NCI-H1105 (cell line): Measurements from ENCODE around the gene ABHD6.
"Not testable (repeated sequence)": the region's sequence is repeated elsewhere in the genome, so short reads cannot be mapped to it uniquely, and the experiment has no call there.

Experiments used
- DNase-seq: peaks from one replicate; lab custom pipeline; 2025; lab: John Stamatoyannopoulos, UW

Gene ABHD6

DNA sequence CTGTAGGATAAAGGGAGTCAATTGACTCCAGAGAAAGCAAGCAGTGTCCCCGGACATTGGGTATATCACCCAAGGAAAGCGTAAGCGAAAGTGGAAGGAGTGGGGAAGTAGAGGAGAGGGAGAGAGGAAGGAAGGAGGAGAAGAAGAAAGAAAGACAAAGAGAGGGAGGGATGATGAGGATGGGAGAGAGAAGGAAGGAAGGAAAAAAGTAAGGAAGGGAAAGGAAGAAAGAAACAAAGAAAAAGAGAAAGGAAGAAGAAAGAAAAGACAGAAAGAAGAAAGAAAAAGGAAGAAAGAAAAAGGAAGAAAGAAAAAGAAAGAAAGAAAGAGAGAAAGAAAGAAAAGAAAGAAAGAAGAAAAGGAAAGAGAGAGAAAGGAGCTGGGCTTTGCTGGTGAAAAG, 27.7 kb upstream of the ABHD6 start:
- DNase-seq = no peak

DNA sequence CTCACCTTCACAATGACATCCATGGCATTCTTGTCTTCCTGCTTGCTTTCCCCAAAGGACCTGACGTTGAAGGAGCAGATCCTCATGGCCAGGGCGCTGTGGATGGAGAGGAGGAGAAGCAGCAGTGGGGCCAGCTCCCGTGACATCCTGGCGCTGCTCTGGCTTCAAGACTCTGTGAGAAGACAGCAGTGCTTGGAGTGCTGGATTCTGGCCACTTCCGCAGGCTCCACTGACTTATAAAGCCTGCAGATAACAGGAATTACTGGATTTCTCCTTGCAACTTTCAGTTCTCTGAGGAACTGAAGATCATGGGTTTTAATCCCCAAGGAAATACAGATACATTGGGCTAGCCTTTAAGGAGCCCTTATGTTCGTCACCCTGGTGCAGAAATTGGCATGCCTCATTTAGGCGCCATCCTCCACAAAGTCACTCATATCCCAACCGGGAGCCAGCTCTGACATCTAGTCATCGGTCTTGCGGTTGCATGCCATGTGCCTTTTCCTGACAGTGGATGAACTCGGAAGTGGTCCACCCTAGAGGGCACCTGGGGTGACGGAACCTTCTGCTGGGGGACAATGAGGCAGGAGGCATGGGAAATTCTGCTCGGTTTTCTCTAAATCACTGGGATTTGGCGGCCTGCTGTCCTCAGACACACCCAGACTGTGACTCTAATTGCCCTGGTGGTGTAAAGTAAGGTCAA, 26.7 kb upstream of the ABHD6 start, which contains the start of gene DNASE1L3:
Gene DNASE1L3, minus strand, starts transcription at position 212 of the 700 bp plus-strand sequence. Its CDS starts 66 bp downstream, at position 146.
- no peak for DNase-seq

DNA sequence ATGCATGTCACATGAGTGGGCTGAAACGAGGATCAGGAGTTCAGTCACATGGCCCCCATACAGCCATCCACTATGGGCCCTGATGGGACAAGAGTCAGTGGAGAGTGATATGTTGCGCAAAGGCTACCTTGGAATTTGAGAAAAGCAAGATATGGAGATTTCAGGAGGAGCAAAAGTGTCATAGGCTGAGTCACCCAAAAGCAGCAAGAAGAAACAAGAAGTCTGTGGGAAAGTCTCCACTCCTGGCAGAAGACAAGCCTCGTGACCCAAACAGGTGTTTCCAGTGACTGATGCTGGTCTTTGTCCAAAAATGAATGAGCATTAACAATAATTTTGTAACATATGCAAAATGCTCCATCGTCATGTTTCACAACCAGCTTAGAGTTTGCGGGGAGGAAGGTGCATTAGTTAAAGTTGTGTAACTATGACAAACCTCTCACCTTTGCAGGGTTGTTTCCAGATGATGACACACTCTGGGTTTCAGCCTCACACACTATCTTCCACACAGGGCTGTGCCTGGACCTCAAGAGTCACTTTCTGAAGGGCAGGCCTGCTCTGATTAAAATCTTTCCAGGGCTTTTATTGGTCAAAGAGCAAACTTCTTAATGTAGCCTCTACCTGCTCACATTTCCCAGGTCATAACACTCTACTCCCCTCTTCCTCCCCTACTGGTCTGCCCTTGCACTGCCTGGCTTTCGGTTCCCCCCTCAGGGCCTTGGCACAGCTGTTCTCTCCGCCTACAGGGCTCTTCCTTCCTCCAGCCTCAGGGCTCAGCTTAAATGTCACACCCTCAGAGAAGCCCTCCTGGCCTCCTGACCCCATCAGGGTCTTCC, 22.9 kb upstream of the ABHD6 start:
- no peak for DNase-seq

DNA sequence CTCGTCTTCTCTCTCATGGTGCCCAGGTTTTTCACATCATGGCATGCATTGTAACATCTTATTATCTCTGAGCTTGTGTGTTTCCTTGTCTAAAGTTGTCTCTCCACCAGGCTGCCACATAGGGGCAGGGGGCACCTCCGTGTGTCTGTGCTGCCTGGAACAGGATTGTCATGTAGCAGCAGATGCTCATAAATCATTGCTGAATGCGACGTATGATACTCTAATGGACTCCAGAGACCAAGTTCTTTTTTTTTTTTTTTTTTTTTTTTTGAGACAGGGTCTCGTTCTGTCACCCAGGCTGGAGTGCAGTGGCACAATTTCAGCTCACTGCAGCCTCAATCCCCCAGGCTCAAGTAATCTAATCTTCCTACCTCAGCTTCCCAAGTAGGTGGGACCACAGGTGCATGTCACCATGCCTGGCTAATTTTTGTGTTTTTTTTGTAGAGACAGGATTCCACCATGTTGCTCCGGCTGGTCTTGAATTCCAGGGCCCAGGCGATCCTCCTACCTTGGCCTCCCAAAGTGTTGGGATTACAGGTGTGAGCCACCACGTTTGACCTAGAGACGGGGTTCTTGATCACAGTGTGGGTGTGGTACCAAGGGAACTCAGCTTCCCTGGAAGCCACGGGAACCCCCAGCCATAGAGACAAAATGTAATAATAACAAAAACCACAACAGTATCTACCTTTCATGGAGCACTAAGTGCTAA, 22.1 kb upstream of the ABHD6 start:
- no peak for DNase-seq

DNA sequence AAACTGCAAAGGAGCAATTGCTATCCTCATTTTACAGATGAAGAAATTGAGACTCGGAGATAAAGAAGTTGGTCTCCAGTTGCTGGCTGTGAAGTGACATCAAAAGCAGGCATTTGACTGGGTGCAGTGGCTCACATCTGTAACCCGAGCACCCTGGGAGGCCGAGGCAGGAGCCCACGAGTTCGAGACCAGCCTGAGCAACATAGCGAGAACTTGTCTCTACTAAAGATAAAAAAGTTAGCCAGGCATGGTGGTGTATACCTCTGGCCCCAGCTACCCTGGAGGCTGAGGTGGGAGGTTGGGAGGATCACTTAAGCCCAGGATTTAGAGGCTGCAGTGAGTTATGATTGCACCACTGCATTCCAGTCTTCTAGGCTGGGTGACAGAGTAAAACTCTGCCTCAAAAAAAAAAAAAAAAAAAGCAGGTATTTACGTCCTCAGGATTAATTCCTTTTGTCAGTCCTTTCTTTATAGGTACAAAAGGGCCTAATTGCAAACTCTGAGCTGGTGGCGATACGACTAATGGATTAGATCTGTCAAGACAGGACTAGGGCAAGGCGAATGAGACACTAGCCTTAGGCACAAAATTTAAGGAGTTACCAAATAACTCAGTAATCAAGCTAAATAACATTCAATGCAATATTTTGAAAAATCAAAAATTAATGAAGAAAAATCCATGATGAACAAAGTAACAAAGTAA, 20.9 kb upstream of the ABHD6 start:
- DNase-seq = no peak

DNA sequence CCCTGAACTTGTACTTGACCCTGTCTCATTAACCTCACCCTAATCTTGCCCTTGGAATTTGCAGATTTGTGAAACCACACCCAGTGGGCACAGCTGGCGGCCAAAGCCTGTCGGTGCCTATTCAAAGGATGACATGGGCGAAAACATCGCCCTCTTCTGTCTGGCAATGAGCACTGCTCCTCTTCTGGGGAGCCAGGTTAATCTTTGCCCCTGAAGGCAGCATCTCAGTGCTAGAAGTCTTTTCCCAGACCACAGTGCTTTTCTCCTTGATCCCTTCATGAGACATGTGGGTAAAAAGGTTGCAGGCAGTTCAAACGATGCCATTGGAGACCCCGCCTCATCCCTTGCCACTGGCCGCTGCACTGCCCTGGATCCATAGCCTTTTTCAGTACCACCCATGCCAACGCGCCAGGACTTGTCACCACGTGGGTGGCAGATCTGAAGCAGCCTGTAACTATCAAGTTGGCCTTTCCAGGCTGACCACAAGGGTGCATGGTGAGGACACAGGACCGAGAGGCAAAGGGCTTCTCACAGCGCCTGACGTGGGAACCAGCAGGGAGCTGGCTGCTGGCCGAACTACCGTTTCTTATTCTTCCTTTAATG, 20.3 kb upstream of the ABHD6 start:
- no peak for DNase-seq

DNA sequence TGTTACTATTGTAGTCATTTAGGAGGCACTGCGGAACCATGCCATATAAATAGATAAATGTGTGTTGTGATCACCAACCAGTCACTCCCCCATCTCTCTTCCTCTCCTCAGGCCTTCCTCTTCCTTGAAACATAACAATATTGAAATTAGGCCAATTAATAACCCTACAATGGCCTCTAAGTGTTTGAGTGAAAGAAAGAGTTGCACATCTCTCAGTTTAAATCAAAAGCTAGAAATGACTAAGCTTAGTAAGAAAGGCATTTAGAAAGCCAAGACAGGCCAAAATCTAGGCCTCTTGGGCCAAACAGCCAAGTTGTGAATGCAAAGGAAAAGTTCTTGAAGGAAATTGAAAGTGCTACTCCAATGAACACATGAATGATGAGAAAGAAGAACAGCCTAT, 18.7 kb upstream of the ABHD6 start:
- no peak for DNase-seq

DNA sequence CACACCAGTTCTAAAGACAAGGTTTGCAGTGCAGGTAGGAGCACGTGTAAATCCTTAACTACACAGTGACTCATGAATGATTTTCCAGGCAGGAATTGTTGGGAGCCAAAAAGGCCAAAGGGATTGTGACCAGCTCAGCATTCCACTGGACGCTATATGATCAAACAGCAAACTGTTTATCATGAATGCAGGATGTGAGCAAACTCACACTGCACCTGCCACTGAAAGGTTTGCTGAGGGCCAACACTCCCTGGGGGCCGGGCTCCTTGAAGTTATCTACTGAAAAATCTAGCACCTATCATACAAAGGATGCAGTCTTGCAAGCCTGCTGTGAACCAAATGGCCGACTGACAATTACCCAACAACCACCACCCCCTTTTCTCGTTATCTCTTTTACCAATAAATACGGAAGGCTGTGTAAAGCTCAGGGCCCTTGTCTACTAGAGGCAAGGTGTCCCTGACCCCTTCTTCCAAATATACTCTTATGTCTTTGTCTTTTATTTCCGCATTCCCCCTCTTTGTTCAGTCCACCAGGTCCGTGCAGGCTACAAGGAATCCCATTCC, 15.3 kb upstream of the ABHD6 start:
- no peak for DNase-seq

DNA sequence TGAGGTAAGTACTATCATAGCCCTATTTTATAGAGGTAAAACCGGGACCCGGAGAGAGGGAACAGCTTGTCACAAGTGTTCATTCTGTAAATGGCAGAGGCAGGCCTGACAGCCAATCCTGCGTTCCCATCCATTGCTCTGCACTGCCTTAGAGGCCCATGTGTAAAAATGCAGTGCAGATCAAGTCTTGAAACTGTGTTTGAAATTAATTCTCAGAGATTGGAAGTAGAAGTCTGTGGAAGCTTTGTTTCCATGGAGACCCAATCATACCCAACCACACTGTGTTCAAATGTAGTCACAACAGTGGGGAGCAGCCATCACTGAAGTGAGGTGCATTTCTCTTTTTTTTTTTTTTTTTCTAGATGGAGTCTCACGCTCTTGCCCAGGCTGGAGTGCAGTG, 13.7 kb upstream of the ABHD6 start:
- no peak for DNase-seq

DNA sequence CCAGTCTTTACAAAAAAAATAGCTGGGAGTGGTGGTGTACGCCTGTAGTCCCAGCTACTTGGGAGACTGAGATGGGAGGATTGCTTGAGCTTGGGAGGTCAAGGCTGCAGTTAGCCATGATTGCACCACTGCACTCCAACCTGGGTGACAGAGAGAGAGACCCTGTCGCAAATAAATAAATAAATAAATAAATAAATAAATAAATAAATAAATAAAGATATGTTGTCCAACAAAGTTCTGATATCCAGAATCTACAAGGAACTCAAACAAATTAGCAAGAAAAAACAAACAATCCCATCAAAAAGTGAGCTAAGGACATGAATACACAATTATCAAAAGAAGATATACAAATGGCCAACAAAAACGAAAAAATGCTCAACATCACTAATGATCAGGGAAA, 9.7 kb upstream of the ABHD6 start:
- DNase-seq = not testable (repeated sequence)

DNA sequence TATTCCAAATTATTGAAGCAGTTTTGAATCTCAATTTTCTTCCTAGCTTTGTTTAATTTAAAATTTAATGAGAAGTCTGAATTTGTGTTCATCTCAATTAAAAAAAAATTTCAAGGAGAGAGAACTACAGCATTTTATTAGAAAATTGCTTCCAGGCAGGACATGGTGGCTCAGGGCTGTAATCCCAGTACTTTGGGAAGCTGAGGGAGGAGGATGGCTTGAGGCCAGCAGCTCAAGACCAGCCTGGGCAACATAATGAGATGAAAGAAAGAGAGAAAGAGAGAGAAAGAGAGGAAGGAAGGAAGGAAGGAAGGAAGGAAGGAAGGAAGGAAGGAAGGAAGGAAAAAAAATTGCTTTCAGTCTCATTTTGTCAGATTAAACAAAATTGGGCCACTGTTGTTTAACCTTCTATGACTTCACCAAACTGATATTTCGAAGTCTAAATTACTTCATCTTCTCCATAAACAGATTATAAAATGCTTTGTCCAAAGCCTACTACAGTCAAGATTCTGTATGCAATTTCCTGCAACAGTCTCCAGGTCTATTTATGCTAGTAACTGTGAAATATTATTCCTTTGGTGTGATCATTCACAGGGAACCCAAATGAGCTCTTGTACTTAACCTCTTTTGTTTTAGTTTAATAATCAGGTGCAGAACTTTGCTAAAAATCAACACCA, 6.6 kb upstream of the ABHD6 start:
- no peak for DNase-seq

DNA sequence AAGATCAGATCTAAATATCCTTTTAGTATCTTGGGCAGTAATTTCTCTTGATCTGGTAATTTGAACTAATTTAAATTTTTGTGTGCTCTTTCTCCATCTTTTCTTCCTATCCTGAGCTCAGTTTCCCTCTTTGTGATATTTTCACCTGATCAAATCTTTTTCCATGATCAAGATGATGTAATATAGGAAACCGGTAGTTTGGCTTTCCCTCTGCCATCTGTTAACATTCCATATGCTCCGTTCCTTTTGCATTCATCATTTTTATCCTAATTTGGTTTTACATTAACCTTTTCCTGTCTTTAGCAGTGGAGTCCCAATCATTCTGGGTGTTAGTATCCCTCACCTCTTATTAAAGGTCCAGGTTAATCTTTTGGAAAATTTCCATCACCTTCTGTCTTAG, 5.9 kb upstream of the ABHD6 start:
- no peak for DNase-seq

DNA sequence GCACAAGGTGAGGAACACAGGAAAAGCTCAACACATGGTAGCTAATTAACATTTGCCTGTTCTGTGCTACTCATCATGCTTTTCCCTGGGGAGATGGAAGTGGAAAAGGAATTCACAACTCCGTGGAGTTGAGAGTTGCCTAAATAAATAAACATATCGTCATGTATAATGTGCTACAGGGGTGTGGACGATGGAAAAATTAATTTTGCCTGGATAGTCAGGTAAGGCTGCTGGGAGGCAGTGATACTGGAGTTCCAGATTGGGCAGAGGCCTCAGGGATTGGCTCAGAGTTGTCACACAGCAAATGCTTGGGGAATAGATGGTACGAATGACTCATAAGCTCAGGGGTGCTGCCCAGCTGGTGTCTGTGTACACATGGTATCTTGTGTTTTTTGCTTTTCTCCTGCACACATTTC, 3.1 kb upstream of the ABHD6 start:
- no peak for DNase-seq

DNA sequence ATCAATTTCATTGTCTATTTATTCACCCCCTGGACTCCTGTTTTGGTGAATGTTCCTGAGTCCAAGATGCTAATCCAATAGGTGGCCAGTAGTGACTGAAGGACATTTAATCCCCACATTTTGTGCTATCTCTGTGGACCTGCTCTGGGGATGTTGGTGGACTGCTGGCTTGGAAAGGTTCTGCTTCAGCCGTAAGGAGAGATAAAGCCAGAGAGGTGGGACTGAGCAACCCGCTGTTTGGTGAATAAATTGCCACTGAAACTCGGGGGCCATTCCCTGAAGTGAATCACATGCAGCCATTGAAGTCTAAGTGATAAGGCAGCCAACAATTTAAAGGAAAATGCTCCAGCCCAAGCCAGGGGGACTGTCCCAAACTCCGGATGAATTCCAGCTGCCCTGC, 1.6 kb upstream of the ABHD6 start:
- no peak for DNase-seq

DNA sequence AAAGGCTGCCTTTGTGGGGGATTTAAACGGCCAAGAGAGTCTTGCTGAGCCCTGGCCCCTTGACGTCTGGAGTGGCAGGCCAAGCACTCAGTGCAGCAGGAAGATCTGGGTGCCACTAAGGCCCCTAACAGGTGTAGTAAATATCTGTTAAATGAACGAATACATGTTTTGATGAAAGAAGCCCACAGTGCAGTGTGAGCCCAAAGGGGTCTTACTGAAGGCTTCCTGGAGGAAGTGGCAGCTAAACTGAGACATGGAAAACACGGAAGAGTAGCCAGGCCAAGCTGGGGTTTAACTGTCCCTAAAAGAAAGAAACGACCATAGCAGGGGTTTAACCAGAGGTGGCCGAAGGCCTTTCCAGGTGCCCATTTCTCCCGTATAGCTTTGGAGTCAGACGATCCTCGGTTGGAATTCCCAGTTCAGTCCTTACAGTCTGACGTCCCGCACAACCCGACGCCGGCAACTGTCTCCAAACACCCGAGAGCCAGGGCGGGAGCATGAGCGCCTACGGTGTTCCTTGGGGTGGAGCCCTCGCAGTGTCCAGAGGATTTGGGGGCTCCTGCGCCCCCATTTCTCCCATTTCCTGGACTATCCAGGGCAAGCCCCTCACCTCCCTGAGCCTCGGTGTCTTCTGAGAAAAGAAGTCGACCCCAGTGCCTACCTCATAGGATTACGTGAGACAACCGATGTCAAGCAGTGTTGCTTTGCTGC, 910 bp upstream of the ABHD6 start:
- no peak for DNase-seq

DNA sequence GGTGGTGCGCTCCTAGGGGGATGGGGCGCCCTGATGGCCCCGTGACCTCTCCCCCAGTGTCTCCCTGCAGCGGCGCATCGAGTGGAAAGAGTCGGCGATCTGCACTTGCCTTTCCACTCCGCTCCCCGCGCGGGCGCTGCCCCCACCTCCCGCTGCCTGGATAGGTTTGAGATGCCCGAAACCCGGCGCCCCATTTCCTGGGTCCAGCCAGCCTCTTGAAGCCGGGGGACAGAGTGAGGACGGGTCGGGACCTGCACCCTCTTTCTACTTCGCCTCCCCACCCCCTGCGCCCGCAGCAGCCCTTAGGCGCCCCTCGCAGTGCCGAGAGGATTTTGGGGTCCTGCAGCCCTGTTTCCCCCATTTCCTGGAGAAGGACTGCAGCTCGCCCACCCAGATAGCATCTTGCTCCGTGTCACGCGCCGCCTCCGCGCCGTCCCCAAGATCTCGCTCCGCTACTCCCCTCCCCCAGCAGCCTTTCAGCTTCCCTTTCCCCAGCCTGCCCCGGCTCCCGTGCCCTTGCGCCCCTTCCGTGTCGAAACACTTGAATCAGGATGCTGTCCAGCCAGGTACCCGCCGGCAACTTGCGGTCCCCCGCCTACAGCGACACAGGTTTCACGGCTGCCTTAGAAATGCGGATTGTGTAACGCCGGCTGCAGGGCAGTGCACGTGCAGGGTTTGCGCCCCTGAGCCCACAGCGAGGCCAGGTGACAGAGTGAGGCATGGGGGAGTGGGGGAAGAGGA, 519 bp downstream of the ABHD6 start:
- DNase-seq = no peak

DNA sequence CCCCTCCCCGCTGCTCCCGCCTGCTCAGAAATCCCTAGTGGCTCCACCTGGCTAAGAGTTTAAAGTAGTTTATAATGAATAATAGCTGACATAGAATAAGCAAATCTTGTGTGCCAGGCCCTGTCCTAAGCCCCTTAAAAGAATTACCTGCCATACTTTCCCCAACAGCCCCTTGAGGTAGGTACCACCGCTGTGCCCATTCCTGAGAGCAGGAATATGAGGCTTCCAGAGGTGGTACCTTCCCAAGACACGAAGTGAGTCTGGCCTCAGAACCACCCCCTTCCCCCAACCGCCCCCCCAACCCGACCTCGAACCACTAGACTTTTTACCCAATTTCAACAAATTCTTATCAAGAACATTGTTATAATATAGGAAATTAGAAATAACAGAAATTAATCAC, 1.2 kb downstream of the ABHD6 start:
- no peak for DNase-seq

DNA sequence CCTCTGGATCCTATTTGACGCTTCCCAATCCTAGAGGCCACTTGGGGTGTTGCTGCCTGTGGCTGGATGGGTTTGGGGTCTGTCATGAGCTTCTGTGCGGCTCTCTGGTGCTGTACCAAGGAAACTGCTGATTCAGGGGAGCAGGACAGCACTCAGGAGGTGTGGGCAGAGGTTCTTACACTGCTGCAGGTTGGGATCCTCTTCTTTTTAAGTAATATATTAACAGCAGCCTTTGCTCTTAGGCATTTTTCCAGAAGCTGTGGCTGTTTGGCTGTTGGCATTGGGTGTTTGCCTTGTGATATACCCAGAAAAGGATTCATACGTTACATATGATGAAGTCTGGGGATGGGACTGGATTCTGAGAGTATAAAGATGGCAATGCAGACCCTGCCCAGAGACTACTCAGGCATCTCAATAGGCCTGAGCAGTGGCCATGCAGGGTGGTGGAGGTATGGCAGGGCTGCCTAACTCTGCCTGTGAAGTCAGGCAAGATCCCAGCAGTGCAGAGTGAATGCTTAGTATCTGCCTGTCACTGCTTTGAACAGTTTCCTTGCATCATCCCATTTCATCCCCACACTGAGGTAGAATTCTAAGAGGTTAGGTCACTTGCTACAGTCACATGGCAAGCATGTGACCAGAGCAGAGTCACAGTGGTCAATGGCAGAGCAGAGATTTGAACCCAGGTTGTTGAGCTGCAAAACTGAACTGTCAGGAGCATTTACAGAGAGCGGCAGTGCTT, 3.9 kb downstream of the ABHD6 start:
- DNase-seq = no peak

DNA sequence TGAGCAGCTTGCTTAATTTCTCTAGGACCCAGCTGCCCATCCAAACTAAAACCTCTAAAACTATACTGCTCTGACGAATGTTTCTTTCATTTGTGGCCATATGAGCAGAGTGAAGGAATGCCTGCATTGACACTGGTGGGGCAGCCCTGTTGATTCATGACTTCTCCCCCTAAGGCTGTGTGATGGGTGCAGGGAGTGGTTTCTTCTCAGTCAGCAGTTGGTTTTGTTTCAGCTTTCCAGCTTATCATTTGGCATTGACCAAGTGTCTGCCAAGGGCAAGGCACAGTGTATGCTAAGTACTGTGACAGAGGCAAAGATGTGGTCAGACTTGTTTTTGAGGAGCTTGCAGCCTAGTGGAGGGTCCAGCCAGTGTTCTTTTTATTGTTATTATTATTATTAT, 4.7 kb downstream of the ABHD6 start:
- no peak for DNase-seq
